Activated naive CD4-positive, alpha-beta T cell (primary cell): ENCODE measurements around the gene RERE.

Source experiments
- DNase-seq, 4 experiments: peaks; one replicate each; lab custom pipeline; 2025; lab: John Stamatoyannopoulos, UW

The RERE gene

DNA sequence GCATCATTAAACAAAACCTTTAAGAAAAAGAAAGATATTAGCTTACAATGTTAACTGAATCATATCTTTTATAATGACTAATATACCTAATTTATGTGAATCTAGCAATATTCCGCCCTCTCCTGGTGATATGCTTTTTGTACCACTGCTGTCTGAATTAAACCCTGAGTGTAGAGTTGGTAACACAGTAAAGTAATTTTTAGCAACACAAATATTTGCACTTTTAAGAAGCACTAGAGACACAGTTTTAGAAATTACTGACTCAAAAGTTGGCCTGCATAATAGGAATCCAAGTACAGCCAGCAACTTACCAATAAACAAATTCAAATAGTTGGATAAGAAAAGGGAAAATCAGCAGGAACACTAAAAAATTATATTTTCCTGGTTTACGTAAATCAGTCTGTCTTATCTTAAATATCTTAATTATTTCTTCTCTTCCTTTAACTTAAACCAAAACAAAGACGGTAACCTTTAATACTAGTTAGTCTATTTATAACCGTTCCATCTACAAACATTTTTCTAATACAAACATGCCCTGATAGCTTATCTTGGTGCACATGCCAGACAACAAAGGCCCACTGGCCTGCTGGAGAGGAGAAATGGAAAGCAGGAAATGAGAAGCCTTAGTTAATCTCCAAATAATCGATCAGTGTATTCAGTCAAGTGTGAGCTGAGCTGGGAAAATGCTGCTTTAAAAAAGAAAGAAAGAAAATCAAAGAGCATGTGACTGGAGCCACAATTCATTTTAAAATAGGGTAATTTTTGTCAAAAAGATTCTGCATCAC is 246.0 kb downstream of the RERE start:
- no peak for DNase-seq

DNA sequence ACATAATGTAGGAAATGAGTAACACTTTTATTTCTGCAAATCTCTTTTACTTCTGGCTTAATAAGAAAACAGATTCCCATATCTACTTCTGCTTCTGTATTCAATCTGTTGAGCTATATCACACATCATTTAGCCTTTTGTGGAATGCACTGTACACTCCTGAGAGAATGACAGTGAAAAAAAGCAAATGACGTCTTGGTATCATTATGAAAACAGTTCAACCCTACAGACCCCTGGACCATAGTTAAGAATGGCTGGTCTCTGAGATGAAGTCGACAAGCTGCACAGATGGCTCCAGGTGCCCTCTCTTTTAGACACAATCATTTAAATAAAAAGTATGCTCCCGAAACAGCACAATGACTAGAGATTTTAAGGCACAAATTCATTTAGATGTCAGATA is 247.0 kb downstream of the RERE start:
- DNase-seq: no peak

DNA sequence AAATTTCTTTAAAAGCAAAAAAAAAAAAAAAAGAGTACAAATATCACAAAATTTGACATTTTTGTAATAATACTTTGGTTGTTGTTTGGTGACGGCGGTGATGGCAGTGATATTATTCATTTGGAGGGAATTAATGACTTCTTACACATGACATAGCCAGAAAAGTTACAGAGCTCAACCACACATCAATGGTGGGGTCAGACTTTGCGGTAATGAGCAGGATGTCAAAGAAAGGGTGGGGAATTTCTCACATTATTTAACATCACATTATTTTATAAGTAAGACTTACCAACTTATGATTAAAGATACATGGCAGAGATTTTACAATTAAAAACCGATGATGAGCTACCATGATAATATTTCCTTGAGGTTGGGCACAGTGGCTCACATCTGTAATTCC is 248.2 kb downstream of the RERE start:
- no peak for DNase-seq

DNA sequence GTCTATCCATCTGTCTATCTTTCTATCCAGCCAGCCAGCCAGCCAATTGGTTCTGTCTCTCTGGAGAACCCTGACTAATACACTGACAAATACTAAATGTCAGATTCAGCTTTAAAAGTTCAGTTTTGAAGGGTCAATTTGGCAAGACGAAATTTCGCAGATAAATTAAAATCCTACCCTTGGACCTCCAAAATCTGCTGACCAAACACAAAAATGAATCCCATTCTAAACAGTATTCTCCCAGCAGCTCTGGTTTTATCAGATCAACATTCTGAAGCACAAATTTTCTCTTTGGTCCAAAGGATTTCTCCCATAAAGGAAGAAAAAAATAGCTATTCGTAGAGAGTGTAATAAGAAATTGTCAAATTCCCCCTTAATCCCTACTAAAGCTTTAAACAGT is 248.6 kb downstream of the RERE start:
- DNase-seq: no peak

DNA sequence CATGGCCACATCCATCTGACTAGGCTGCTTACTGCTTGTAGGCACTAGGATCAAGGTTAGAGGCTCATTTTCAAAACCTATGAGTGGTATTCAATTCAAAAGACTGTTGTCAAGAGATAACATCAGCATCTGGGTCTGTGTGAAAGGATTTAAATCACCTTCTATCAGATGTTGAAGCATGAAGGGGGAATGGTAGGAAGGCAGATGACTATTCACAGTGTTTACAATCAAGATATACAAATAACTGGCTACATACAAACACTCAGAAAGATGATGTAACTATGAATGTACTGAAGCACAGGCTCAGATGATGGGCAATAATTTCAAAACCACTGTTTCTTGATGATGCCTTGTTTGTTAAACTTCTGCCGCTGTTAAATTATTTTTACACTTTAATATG is 250.3 kb downstream of the RERE start:
- no peak for DNase-seq

DNA sequence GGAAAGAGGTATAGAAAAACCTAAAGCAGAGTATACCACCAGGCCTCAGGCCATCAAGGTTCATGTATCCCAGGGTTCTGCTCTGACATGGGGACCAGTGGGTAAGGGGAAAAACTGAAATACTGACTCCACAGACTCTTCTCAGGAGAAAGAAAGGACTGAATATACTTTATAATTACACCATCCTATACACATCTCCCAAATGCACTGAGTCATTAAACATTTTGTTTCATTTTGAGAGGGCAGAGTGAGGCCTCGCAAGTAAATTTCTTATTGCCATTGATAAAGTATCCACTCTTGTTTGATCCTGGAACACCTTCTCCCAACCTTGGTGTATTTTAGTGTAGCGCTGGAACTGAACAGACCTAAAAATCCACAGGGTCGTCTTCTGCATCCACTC is 251.6 kb downstream of the RERE start:
- DNase-seq: no peak

DNA sequence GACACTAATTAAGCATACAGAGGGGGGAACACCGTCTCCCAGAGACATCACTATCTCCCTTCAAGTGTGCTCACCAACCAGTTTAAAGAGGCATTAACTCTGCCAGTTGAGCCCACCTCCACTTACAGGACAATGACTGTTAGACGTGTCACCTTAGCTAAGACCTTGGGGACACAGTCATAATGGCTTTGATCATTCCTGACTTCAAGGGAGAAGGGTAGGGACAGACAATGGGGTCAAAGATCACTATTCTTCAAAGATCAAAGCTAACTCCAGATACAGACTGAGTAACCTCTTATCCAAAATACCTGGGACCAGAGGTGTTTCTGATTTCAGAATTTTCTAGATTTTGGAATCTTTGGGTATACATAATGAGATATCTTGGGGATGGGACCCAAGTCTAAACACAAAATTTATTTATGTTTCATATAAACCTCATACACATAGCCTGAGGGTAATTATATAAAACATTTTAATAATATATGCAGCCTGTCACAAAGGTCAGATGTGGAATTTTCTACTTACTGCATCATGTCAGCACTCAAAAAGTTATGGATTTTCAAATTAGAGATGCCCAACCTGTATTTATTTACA is 253.4 kb downstream of the RERE start:
- no peak for DNase-seq

DNA sequence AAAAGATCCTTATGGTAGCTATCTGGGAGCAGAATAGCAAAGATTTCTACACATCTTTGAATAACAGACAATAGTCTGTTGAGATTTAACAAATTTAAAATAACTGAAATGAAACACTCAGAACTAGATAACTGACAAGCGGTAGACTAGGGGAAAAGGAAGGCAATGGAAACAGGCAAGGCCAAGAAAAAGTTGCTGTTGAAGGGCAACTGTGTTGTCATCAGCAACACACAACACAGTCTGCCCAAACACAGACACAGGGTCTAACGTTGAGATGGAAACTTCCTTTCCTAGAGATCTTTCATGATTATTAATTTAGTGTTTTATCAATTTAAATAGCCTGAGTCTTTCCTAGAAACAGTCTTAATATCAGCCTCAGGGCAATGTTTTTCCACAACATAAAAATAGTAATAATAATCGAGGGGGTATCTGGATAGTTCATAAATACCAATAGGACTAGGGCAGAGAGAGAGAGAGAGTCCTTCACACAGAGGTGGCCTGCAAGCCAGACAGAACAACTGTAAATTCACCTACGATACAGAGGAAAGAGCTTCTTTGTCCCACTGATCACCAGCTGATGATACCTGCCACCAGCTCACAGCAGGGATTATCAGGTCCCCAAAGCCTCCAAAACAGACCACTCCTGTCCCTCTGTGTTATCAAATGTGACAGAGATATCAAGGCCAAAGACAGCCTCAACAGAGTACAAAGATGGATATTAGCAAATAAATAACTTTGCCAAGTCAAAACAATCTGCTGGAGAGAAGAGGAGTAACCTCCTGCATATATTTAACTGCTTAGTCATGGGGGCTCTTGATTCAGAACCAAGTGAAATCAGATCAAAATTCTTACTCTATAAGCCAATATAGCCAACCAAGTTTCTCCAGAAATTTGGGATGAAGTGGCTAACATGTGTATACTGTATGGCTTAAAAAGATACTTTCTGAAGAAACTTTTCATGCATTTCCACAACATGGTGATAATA is 254.3 kb downstream of the RERE start:
- DNase-seq: no peak

DNA sequence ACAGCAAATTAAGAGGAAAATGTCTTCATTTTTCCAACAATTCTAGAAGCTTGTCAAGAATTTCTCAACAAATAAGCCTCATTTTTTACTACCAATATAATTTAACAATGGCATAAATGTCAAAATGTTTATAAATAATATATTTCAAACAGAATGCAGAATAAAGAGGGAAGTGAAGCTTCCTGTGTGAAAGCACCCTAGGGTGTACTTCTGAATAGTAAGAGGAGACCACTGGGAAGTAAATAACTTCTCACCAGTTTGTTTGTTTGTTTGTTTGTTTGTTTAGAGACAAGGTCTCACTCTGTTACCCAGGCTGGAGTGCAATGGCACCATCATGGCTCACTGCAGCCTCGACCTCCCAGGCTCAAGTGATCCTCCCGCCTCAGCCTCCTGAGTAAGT is 255.2 kb downstream of the RERE start:
- DNase-seq: no peak

DNA sequence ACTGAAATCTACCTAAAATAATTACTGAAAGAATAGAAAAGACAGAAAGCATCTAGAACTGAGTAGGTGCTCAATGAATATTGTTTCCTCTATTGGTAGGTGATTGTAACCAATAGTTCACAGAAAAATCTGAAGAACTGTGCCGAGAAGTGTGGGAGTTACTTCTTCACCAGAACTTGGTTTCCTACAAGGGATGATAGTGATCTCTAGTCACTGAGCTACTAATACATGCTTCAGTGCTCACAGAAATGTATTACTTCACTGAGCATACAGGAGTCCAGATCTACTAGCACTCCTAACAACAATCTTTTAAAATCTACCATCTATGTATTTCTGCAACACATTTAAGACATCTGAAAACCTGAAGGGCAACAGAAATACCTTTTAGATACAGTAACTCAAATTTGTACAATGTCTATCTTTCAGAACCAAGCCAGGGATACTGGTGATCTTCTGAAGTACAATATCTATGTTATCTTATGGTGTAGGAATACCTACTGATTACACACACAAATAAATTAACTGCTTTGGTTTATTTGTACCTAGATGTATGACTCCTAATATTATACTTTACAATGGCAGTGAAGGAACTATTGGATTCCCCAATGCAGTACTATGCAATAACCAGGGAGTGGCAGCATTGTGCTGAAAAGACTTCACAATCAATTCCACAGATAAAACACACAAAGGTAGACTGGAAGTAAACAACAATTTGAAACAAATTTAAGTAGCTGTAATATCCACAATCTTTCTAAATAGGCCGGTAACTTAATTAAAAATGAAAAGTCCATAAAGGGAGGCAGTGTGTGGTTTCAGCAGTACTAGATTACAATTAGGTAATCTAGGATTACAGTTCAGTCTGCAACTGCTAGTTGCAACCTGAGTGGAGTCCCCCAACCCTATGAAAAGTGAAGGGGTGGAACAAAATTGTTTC is 256.6 kb downstream of the RERE start:
- DNase-seq: no peak

DNA sequence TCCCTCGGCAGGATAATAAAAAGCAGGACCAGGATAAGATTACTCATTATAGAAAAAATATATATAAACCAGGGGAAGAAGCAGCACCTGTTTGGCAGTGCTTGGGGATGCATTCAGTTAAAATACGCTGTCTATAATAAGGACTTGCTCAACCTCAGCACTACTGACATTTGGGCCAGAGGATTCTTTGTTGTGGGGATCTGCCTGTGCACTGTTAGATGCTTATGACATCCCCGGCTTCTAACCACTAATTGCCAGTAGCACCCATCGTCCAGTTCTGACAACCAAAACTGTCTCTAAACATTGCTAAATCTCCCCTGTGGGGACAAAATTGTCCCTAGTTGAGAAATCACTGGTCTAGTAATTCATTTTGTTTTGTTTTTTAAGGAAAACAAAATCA is 257.4 kb downstream of the RERE start:
- DNase-seq: no peak

DNA sequence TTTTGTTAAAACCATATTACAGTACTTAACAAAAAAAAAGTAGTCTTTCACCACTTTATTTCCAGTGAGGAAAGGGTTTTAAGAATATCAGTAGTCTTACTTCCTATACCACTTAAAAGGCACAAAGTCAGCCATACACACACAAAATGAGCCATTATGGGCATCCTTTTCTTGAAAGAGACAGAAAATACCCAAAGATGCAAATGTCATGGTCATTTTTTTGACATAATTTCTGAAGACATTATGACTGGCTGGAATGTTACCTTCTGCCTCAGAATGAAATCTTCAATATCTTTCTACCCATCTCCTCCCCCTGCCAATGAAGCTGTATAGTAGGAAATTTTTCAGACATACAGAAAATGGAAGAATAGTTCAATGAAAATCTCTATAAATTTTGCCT is 261.9 kb downstream of the RERE start:
- DNase-seq: no peak

DNA sequence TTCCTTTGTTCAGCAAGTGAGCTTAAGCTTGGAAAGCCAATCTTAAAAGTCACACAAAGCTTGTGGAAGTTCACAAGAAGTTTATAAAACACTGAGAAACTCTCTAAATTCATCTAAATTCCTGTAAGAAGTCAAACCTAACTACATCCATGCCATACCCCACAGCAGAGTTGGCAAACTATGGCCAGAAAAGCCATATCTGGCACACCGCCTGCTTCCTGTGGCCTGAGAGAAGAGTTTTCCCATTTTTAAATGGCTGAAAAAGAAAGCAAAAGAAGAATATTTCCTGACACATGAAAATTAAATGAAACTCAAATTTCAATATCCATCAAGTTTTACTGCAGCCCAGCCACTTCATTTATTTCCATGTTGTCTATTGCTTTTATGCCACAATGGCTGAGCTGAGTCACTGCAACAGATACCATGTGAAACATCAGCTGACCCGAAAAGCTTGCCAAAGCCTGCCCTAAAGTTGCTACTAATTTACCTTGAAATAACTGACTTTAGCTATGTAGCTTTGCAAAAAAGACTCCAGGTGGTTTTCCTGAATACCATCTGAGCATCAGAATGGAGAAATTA is 262.4 kb downstream of the RERE start:
- DNase-seq: no peak

DNA sequence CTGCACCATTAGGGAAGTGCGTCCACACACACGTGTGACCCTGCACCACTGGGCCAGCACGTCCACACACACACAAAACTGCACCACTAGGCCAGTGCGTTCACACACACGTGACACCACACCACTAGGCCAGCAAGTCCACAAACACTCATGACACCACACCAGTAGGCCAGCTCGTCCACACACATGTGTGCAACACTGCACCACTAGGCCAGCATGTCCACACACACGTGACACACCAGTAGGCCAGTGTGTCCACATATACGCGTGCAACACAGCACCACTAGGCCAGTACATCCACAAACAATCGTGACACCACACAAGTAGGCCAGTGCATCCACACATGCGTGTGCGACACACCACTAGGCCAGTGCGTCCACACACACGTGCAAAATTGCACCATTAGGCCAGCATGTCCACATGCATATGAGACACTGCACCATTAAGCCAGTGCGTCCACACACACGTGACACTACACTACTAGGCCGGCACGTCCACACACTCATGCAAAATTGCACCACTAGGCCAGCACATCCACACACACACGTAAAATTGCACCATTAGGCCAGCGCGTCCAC is 264.5 kb downstream of the RERE start:
- no peak for DNase-seq

DNA sequence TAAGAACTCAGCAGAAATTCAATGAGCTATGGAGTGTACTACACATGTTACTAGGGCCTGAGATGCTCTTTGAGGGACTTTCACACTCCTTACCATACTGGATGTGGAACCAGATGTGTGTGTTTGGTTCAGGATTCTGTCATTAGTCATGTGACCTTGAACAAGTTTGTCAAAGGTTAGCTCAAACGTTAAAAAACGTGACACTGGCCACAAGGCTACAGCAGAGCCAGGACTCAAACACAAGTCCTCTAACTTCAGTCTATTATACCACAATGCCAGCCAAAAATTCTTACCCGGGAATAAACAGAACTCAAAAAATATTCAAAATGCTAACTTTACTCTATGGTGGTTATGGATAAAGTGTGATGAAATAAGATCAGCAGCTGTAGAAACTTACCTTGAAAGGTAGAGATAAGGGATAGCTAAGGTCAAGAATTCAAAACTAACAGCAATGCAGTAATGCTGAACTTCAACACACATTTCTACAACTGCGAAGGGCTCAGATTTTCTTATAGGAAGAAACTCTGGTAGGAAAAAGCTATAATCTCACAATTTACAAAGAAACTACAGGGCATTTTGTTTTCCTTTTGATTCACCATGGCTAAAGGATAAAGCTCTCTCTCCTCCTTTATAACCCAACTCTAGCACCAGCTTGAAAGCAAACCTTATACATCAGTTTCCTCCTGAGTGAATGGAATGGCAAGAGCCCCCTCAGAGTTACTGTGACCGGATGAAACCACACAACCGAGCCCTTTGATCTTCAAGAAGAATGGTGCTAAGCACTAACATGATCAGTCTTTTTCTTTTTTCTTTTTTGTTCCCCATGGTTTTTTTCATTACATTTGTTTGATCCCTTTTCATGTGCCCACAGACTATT is 265.6 kb downstream of the RERE start:
- no peak for DNase-seq

DNA sequence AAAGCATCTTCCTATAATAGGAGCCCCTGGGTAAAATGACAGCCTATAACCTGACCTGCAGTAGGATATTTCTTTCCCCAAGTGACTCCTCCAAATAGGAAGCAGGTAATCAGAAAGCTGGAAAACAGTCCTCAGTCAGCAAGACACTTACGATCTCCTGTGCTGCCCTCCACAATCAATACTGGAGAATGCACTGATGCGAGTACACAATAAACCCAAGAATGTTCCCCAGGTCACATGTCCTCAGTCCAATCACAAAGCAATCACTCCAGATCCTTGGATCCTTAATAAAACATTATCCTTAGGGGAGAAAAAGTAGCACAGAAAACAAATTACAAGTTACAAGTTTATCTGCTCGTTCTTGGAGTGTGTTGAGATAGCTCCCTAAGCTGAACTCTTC is 266.4 kb downstream of the RERE start:
- no peak for DNase-seq

DNA sequence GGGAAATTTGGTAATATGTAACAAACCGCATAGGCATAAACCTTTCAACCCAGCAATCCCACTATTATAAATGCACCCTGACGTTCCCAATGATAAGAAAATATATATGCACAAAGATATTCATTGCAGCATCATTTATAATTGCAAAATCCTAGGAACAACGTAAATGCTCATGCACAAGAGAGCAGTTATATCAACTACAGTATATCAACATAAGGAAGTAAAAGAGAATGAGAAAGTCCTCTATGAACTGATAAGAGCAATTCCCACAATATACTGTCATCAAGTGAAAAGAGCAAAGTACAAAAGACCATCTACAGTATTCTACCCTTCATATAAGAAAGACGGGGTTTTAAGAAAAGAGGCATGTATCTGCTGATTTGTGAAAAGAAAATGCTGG is 269.6 kb downstream of the RERE start:
- DNase-seq: no peak

DNA sequence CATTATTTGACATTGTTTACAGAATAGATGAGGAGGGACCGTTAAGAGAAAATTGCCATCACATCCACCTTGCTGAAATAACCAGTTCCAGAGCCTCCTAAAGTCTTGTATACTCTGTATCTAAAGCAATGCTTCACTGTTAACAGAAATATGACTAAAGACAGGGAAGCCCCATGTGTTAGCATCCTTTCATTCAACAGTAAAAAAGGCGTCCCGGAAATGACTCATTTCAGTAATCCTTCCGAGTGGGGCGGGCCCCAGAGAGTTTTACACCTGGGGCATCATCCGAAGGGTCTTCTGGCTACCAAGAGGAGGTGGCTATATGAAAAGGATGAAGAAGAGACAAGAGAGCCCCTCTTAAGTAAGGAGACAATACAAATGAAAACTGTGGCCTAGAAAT is 272.4 kb downstream of the RERE start:
- DNase-seq: no peak

DNA sequence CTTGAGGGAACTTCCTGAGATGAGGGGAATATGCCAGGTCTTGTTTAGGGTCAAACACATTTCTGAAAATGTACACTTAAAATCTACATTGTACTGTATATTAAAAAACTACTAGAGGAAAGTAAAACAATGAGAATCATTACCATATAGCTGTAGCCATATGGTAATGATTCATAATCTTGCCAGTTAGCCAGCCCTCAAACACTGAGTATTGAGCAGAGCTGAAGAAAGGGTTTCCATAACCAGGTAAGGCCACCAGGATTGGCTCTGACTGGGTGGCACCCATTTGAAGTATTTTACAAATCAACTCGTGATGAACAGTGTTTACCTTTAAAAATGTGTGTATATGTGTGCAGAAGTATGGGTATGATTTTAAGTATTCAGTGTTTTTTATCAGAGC is 272.8 kb downstream of the RERE start:
- DNase-seq: no peak

DNA sequence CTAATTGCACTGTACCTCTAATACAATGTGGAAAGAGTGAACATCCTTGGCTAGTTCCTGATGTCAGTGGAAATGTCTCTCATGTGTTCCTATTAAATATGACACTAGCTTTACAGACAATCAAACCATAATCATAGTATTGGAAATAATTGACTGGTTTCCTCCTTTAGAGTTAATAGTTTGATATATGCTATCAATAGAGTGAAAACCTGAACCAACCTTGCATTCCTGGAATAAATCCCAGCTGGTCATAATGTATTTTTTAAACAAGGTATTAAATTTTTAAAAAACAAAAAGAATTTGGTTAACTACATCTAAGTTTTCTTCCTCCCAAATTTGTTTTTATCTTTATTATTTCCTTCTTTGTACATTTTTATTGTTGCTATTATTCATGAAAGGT is 273.5 kb downstream of the RERE start:
- no peak for DNase-seq
